Fibroblast of the conjunctiva (primary cell): ENCODE measurements around the gene SAMM50.

ENCODE experiments used
- DNase-seq: peaks from one replicate; pipeline ENCODE4 v3.0.0-alpha.2; 2010; ENCODE audit warnings: low read depth

The SAMM50 gene

DNA sequence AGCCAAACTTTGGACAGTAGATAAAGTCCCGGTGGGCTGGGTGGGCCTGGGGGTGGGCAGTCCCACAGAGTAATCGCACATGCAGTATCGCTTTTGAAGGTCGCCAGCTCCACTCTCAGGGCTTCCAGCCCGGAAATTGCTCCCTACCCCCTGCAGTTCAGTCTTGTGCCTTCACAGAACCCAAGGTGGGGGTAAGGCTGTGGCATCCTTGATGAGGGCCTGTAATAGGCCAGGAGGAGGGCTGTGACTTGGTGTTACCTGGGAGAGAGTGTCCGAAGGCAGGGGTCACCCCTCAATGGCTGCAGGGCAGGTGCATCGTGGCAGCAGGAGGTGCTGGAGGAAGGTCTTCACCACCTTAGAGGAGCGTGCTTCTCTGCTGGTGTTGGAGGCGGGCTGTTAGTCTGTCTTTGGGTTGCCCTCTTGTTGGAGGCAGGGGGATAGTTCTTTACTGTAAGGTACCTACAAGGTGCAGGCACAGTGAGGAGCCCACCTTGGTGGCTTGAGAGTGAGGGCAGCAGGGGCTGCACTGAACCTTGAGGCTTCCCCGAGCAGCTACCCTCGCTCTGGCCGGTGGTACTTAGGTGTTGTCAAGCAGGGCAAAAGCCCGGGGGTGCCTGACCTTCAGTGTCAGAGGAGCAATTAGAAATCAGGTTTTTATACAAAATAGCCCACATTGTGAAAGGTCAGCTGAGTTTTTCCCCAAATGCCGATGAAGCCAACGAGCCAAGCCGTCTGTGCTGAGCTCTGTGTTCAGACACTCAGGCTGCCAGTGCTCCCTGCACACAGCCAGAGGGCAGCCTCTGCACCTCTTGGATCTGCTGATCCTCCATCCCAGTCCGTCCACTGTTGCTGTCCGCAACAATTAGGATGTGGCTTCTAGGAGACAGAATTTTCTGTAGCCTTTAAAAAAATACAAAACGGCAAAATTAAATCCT lies 21.9 kb downstream of the SAMM50 start:
- DNase-seq: no peak

DNA sequence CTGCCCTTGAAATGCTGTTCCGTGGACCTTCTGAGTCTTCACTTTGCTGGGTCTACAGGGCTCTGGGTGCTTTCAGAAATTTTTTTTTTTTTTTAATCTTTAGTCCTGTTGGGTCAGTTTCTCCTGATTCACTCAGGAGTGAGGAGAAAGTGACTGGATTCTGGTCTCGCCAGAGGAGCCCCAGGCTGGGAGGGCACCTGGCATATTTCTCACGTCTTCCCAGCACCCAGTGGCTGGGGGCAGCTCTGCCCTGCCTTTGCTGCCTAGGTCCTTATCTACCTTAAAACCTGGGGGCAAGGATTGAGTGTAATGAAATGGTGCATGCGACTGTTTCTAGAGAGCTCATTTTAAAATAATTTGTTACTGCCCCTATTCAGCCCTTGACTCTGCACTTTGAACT lies 23.3 kb downstream of the SAMM50 start:
- no peak for DNase-seq

DNA sequence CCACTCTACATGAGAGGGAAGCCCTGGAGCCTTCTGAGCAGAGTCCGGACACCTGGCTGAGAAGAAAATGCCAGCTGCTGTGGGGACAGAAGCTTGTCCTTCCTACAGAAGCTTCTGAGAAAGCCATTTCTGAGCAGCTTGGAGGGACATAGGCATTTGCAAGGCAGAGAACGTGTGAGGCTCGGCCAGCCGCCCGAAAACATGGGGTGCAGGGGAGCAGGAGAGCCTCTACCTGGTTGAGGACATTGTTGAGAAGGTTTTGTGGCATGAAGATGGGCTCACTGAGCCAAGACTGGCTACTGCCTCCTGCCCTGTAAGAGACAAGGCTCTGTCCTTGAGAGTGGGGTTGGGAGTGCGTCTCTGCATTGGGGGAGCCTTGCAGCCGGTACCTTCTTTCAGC lies 25.3 kb downstream of the SAMM50 start:
- no peak for DNase-seq

DNA sequence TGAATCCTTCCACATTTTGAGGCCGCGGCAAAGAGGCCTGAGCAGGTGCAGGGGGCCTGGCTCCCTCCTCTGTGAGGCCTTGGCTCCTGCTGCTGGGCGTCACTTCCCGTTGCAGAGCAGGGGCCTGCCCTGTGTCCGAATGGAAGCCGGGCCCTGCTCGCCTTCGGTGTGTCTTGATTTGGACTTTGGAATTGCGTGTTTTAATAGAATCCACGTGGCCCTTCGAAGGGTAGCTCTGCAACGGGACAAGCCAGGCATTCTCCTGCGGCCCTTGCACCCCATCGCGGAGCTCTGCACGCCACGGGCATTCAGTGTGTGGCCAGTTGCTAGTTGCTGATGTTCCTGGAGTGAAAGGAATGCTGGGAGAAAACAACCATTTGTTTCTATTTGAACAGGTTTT lies 25.8 kb downstream of the SAMM50 start:
- no peak for DNase-seq

DNA sequence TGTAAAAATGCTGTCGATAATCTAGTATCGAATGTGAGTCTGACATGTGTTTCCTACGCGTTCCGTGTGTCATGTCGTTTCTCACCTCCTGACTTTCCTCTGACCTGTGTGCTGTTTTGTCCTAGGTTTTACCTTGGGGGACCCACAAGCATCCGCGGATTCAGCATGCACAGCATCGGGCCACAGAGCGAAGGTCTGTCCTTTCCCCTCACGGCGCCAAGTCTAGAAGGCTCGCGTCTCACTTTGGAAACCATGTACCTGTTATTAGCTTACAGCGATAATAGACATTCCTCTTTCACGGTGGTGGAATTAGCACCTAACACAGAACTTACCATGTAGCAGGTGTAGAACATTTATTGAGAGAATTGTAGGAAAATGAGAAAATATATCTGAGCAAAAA lies 28.6 kb downstream of the SAMM50 start:
- DNase-seq: no peak

DNA sequence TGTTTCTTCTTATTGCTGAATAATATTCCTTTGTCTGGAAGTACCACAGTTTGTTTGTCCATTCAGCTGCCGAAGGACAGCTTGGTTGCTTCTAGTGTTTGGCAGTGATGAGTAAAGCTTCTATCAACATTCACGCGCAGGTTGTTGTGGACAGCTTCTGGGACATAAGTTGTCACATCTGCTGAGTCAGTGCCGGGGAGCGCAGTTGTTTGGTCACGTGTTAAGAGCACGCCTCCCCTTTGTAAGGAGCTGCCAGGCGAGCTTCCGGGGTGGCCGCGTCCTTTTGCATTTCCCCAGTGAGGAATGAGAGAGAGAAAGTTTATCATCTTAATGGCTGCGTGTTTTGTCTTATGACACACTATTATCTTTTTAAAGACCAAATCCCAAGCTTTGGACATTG lies 30.3 kb downstream of the SAMM50 start:
- no peak for DNase-seq

DNA sequence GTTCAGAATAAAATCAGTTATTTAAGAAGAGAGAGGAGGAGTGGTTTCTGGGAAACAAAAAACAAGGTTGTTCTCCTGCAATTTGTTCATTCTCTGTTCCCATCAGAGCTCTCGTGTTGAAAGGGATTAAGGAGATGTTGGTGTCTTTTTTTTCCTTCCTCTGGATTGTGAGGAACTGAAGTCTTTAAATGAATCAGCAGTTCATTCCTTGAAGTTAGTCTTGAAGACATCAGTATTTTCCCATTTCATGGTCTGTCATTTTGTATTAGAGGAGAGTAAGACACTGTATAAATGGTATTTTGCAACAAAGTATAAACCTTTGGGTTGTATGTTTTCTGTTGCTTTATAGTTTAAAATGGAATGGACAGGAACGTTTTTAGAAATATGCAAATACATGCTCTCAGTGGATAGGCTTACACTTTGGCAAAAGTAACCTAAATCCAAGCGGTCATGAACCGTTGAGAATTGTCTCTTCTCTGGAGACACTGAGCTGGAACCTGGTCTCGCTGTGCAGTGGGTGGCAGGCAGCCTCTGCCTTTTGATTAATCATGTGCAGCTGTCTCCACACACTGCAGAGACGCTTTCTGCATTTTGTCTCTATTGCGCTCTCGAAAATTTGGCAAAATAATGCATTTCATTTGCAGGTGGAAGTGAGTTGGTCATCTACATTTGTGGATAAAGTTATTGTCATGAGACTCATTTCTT lies 33.0 kb downstream of the SAMM50 start:
- DNase-seq: no peak

DNA sequence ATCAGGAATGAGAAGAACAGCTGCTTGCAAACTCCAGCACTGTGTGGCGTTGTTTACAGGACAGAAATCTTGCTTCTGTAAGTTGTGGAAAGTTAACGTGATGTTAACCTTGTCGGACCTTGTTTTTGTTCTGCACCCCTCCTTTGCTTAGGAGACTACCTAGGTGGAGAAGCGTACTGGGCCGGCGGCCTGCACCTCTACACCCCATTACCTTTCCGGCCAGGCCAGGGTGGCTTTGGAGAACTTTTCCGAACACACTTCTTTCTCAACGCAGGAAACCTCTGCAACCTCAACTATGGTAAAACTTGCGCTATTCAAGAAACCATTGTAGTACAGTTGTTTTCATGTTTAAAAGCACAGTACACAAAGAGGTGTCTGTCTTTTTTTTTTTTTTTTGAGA lies 33.7 kb downstream of the SAMM50 start:
- no peak for DNase-seq

DNA sequence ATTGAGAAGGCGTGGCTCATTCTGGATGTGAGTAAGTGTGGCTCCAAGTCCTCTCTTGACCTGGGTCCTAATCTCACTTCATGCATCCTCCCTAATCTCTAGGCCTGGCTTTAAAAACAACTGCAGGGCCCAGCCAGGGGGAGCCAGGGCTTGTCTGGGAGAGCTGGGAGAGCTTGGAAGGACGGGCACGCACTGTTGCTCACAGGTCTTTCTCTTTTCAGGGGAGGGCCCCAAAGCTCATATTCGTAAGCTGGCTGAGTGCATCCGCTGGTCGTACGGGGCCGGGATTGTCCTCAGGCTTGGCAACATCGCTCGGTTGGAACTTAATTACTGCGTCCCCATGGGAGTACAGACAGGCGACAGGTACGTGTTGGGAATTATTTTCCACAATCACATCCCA lies 34.8 kb downstream of the SAMM50 start:
- no peak for DNase-seq

DNA sequence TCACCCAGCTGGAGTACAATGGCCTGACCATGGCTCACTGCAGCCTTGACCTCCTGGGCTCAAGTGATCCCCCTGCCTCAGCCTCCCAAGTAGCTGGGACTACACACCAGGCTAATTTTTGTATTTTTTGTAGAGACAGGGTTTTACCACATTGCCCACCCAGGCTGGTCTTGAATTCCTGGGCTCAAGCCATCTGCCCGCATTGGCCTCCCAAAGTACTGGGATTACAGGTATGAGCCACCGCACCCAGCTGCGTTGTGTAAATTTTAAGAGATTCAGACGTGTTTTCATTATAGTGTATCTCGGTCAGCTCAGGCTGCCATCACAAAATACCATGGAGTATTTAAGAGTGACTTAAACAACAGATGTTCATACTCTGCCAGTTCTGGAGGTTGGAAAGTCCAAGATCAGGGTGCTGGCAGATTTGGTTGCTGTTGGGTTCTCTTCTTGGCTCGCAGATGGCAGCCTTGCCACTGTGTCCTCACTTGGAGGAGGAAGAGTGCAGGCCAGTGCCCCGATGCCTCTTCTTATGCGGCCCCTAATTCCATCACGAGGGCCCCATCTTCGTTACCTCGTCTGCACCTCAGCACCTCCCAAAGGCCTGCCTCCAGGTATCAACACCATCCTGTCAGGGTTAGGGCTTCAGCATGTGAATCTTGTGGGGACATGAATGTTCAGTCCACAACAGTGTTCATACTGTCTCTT lies 36.2 kb downstream of the SAMM50 start:
- no peak for DNase-seq

DNA sequence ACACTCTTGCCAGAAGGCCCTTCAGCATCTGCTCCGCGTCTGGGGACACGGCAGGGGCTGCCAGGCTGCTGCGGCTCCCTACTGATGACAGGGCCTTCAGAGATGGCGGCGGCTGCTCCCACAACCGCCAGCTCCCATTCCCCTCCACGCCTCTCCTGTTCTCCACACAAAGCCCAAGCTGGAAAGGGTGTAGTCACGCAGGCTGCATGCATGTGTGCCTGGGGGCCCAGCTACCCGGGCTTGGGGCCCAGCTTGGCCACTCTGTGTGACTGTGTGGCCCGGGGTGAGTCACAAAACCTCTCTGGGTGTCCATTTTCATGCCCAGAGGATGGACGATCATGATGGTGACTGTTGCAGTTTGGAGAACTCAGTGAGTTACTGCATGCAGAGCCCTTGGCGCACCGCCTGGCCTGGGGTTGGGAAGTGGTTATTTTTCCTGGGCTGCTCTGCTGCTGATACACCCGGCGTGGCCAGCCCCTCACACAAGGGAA lies 37.1 kb downstream of the SAMM50 start:
- DNase-seq: no peak

DNA sequence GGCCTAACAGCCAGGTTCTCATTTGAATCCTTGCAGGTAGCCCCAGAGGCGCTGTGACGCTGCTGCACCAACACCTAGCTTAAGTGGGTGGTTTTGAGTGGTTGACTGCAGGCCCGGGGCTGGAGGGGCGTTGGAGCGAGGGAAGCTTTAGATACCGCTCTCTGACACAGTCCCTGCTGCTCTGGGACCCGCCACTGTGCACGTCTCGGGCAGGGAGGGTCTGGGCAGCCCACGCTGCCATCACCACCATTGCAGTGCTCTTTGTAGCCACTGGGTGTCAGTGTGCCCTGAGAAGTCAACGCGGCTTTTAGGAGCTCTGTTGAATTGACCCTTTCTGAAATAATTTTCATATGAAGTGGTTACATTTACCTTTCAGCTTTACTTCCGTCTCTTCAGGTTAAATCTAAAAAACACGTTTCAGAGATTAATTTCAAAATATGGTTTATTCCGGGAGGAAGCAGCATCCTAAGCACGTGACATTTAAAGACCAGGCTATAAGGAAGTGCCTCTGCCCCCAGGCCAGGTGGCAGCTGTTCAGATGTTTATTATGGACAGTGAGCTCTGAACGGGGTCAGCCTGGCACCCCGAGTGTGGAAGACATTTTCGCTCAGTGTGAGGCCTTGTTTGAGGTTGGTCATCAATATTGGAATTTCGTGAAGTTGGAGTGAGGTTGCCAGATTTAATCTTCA lies 38.0 kb downstream of the SAMM50 start:
- peak; percentile 49 for DNase-seq

DNA sequence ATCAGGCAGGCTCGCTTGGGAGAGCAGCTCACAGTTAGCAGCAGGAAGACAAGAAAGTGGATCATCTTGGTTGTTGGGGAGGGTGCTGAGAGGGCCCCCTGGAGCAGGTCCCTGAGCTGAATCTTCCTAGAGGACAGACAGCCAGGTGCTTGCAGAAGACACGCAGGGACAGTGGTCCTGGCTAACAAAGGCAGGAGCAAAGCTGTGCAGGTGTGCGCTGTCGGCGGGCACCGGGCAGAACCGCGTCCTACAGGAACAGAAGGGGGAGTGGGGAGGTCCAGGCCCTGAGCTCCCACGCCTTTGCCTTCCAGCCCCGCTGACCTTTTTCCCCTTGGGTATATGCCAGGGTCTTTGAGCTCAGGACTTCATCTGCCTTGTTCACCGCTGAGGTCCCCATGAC lies 38.8 kb downstream of the SAMM50 start:
- DNase-seq: no peak

DNA sequence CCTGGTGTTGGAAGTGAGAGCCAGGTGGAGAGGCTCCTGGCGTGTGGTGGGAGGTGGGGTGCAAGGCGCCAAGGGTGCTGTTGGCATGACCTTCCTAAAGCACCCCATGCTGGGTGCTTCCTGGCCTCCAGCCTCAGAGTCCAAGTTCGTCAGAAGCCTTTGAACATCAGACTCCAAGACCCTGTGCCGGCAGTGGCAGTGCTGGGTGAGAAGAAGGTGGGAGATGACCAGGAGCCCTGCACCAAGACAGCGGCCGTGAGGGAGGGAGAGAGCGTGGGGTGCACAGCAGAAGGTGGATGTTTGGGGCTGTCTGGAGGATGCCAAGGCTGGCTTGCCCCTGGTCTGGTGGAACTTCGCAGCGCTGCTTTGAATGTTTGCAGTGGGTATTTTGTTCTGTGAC lies 39.2 kb downstream of the SAMM50 start:
- no peak for DNase-seq

DNA sequence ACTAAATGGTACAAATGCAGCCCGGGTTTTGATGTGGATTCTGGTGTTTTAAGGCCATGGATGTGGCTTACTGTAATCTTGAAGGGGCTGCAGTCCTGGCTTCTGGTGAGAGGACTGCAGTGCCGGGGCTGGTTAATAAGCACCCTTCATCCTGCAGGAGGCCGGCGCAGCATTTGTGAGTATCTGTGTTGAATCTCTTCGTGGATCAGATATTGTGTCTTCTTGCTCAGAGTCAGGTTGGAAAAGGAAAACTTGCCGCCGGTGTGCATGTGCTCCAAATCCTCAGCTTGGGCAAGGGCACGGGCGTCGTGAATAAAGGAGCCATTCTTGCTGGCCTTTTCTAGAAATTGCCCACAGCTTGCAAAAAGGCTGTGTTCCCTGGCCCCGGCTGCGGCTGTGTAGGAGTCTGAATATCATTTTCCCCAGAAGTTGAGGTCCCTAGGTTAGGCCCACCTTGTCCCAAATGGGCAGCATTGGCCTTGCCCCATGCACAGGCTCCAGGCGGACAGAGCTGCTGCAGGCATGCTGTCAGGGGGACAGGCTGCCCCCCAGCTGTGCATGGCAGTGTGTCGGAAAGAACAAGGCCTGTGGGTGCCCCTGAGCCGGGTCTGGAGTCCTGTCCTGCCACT lies 39.9 kb downstream of the SAMM50 start:
- DNase-seq: no peak

DNA sequence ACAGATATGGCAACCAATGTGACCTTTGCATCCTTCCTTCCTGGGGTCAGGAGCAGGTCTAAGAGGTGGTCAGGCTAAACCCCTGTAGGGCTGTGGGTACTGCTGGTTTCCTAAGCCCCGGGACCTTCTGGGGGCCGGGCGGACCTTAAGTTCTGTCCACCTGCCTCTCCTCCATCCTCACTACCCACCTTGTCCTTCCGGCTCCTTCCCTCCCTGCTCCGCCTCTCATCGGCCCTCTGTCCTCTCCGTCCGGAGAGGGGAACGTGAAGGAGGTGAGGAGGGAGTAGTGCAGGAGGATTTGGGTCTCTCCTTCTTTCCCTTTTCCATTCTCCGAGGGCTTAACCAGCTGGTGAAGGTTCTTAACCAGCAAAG lies 40.5 kb downstream of the SAMM50 start:
- no peak for DNase-seq

DNA sequence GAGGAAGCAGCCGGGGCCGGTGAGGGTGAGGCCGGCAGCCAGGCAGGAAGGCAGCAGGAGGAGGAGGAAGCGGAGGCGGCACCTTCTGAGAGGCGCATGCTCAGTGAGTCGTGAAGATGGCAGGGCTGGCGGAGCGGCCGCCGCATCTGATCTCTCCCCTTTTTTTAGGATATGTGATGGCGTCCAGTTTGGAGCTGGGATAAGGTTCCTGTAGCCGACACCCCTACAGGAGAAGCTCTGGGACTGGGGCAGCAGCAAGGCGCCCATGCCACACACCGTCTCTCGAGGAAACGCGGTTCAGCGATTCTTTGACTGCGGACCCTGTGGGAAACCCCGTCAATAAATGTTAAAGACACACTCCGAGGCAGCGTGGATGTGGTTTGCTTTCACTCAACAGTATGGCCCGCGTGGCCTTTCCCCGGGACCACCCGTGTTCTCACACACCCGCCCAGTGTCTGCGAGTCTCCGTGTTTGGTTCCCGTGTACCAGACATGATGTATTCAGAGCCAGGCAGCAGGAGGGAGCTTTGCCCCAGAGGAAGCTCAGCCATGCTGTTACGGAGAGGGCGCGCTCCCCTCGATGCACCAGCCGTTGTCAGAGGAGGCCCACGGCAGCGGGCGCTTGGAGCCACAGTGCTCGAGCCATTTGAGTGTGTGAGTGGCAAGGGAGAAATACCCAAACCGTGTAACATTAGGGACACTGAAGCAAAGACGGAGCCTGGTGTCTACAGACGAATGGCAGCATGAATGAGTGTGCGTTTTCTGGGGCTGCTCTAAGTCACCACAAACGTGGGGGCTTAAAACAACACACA lies 41.1 kb downstream of the SAMM50 start:
- DNase-seq: no peak

DNA sequence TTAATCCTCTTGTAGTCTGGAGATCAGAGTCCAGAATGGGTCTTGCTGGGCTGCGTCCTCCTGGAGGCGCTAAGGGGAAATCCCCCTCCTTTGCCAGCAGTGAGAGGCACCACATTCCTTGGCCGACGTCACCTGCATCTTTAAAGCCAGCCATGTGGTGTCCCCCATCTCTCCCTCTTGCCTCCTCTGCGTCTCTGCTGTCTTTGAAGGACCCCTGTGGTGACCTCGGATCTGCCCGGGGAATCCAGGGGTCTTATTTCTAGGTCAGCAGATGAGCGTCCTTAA lies 41.7 kb downstream of the SAMM50 start:
- no peak for DNase-seq

DNA sequence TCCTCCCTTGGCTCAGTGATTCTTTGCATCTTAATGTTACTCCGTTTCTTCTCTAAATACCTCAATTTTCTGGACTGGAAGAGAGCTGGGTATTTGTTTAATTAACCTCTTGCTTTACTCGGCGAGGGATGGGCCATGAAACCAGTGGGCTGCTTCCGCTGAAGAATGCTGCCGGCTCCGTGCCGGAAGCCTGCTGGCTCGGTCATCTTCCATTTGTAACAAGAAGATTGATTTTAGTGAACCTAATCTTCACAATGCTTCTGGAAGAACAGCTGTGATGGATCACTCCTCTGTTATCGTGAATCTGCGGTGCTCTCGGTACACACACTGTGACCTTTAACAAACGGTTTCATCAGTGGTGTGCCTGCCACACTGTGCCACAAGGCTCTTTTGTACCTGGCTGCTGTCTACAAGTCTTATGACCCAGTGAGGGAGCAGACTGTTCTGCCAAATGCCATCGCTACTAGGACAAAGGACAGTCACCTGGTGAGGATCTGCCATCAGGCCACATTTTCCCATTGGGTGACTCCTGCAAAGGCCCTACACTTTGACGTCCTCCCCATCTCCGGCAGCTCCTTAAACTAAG lies 43.5 kb downstream of the SAMM50 start:
- no peak for DNase-seq

DNA sequence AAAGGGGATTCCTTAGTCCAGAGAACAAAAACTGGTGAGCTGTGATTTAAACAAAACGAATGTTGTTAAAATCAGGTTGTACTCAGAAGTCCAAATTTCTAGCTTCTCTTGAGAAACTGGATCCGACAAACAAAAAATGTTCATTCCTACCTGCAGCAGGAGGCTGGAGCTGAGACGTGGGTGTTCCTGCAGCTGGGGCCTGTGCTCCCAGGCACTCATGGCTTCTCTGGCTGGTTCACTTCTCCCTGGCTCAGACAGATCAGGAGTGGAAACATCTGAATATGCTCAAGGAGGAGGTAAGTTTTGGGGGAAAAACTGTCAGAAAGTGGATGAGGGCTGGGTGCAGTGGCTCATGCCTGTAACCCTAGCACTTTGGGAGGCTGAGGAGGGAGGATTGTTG lies 44.1 kb downstream of the SAMM50 start:
- DNase-seq: no peak

DNA sequence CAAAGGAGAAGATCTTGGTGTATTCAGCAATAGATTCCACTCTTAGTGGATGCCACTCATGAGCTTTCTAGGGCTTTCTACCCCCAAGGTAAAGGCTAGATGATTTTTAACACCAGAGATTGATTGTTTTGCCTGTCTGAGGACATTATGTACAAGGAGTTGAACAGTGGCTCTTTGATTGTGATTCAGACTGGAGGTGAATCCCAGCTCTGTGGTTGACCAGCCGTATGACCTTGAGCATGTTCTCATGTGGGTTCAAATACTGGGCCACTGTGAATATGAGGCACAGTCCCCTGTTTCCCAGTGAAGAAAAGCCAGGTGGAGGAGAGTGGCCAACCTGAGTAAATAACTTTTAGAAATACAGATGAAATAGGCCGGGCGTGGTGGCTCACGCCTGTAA lies 44.9 kb downstream of the SAMM50 start:
- no peak for DNase-seq
